Suprapubic skin (tissue), 4 donors: Measurements from ENCODE around the gene EXOC2. TPM values are rescaled to one million over a fixed set of nuclear protein-coding genes. Genes with fewer than 3 reads are reported as not detected.

Experiments
- DNase-seq, 2 donors: peaks; one replicate each; pipeline ENCODE4 v3.0.0-alpha.2; 2019; ENCODE audit warnings: low spot score in 2 of 2
- H3K27ac ChIP-seq: fragments of 200-600 bp; sonication (generic); one replicate; pipeline ENCODE4 v1.5.1; 2019
- H3K27me3 ChIP-seq: fragments of 200-600 bp; sonication (generic); one replicate; pipeline ENCODE4 v1.5.1; 2019
- H3K36me3 ChIP-seq: fragments of 200-600 bp; sonication (generic); one replicate; pipeline ENCODE4 v1.5.1; 2019
- H3K4me1 ChIP-seq: fragments of 200-600 bp; sonication (generic); one replicate; pipeline ENCODE4 v1.5.1; 2019
- H3K4me3 ChIP-seq: fragments of 200-600 bp; sonication (generic); one replicate; pipeline ENCODE4 v1.5.1; 2019; ENCODE audit warnings: mild to moderate bottlenecking
- H3K9me3 ChIP-seq: fragments of 200-600 bp; sonication (generic); one replicate; pipeline ENCODE4 v1.5.1; 2019
- EP300 ChIP-seq: sonication (generic); formaldehyde crosslinking; IDR thresholded peaks from one replicate; pipeline ENCODE4 v1.6.1; 2017; ENCODE audit warnings: antibody characterized with exemption
- POLR2A ChIP-seq, 2 donors: fragments of 450-650 bp; IDR thresholded peaks; one replicate each; pipeline ENCODE4 v1.6.1; 2017; ENCODE audit warnings: antibody characterized with exemption in 2 of 2, mild to moderate bottlenecking in 2 of 2, moderate library complexity in 2 of 2
- POLR2AphosphoS5 ChIP-seq, 3 donors: sonication (generic); formaldehyde crosslinking; IDR thresholded peaks; one replicate each; pipeline ENCODE4 v1.6.1; 2017; ENCODE audit warnings: antibody characterized with exemption in 3 of 3
- WGBS: methylation state at CpG from one replicate; pipeline ENCODE4 v1.1.5; 2018; 5-methylcytosine and 5-hydroxymethylcytosine counted together
- total RNA-seq, 4 donors: library from RNA; depleted of rRNA; stranded (reverse); fragments of >200 nt; gene quantifications; one replicate each; pipeline ENCODE4 v1.1.0, GENCODE V29; 2016
- TF ChIP-seq, protein P1 (sequence below), 2 donors: fragments of 200-600 bp in 1 of 2; fragments of 450-650 bp in 1 of 2; sonication (generic) in 1 of 2; IDR thresholded peaks; one replicate each; pipeline ENCODE4 v1.5.1; 2016 to 2019; ENCODE audit warnings: antibody characterized with exemption in 2 of 2, mild to moderate bottlenecking in 1 of 2, moderate library complexity in 1 of 2

The EXOC2 gene
- total RNA-seq, 4 donors from 2014 or later = 17.7 to 28.1 (median 20.3) TPM

DNA sequence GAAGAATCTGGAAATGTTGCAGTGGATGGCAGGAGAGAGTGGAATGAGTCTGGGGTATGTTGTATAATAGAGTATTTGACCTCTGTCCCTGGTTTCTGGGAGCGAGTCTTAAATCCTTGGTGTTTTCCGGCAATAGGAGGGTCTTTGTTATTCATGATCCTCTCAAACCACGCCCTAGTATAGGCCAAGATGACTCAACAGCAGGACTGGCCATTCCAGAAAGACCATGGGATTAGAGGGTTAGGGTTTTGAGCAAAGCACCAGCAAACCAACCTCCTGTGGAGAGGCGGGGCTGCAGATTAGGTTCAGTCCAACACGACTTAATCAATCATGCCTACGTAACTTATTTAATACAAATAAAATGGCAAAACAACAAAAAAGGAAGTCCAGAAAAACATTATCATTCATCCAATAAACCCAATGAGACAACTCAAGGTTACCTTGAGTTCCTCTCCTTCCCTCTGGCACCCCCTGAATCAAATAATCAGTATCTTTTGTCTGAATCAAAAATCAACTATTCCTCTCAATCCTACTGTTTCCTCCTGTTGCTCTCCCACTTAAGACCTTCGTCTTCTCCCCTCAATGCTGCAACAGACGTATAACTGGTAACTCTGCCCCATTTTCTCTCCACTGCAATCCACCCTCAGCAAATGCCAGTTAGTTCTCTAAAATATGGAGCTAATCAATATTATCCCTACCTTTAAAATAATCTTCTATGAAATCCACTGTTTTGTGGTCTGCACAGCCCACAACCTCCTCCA lies 51.5 kb downstream of the EXOC2 start:
- WGBS = 97% methylated on average over 8 of the region's 8 CpGs
- H3K4me3 ChIP-seq = no peak overlapping the region
- no peak overlapping the region for H3K27ac ChIP-seq

DNA sequence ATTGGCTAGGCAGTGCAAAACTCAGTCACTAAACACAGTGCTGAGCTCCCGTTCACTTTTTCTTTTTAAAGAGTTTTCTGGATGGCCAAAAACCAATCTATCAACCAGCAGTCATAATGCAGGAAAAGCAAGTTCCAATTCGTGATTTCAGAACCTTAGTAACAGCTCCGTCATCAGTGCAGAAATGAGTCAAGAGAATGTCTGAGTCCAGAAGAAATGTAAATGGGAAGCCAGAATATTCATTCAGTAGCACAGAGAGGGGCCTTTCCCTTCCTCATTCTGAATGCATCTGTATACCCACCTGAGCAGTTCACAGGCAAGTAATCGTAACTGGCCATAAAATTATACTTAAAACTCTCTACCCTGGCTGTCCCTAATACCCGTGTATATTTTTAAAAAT lies 56.5 kb downstream of the EXOC2 start:
- Histone ChIP-seq H3K36me3 (peaks cover 13% of the 10 kb centered on the region), H3K9me3 (no peaks in the 10 kb centered on the region), H3K27me3 (no peaks in the 10 kb centered on the region), H3K4me3 (no peak overlapping the region), H3K4me1 (no peaks in the 10 kb centered on the region), H3K27ac (no peak overlapping the region)
- 70% methylated on average over 5 of the region's 5 CpGs for WGBS
- DNase-seq = no peak
- TF ChIP-seq, protein P1, sequence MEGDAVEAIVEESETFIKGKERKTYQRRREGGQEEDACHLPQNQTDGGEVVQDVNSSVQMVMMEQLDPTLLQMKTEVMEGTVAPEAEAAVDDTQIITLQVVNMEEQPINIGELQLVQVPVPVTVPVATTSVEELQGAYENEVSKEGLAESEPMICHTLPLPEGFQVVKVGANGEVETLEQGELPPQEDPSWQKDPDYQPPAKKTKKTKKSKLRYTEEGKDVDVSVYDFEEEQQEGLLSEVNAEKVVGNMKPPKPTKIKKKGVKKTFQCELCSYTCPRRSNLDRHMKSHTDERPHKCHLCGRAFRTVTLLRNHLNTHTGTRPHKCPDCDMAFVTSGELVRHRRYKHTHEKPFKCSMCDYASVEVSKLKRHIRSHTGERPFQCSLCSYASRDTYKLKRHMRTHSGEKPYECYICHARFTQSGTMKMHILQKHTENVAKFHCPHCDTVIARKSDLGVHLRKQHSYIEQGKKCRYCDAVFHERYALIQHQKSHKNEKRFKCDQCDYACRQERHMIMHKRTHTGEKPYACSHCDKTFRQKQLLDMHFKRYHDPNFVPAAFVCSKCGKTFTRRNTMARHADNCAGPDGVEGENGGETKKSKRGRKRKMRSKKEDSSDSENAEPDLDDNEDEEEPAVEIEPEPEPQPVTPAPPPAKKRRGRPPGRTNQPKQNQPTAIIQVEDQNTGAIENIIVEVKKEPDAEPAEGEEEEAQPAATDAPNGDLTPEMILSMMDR (IDR thresholded peaks at IDR 0.05) = no peak
- TF ChIP-seq POLR2AphosphoS5 (IDR thresholded peaks at IDR 0.05) = no peak
- TF ChIP-seq POLR2A (IDR thresholded peaks at IDR 0.05) = no peak
- TF ChIP-seq EP300 = no peak

More for the DNA sequence above, 51.5 kb downstream of the EXOC2 start:
- H3K4me1 ChIP-seq = no peaks in the 10 kb centered on the region
- H3K36me3 ChIP-seq = peaks cover 6% of the 10 kb centered on the region
- no peak for TF ChIP-seq POLR2A (IDR thresholded peaks at IDR 0.05)
- no peak for TF ChIP-seq POLR2AphosphoS5 (IDR thresholded peaks at IDR 0.05)
- TF ChIP-seq, protein P1 (IDR thresholded peaks at IDR 0.05) = no peak
- TF ChIP-seq EP300 = no peak
- no peaks in the 10 kb centered on the region for H3K9me3 ChIP-seq
- no peaks in the 10 kb centered on the region for H3K27me3 ChIP-seq
- DNase-seq = no peak

DNA sequence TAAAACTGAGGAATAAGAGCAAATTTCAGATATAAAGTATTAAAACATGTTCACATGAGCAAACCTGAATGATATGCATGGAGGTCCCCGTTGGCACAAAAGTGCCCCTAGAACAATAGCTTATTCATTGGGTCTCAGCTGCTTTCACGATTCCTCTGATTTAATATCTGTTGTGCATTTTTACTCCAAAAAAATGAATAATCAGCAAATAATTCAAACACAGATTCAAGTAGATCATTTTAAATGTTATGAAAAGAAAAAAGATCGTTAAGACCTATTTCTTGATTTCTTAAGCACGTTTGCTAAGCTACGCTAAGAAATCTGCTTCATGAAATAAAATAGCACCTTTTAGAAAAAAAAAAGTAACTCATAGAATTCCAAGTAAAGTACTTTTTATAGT lies 57.7 kb downstream of the EXOC2 start:
- 90% methylated on average over 5 of the region's 5 CpGs for WGBS
- no peak for DNase-seq
- H3K9me3 ChIP-seq = no peaks in the 10 kb centered on the region
- TF ChIP-seq POLR2A (IDR thresholded peaks at IDR 0.05) = no peak
- TF ChIP-seq, protein P1 (IDR thresholded peaks at IDR 0.05) = no peak
- TF ChIP-seq EP300 = no peak
- TF ChIP-seq POLR2AphosphoS5 (IDR thresholded peaks at IDR 0.05) = no peak
- no peaks in the 10 kb centered on the region for H3K27me3 ChIP-seq
- peaks cover 13% of the 10 kb centered on the region for H3K36me3 ChIP-seq
- no peaks in the 10 kb centered on the region for H3K4me1 ChIP-seq
- no peak overlapping the region for H3K4me3 ChIP-seq
- no peak overlapping the region for H3K27ac ChIP-seq

DNA sequence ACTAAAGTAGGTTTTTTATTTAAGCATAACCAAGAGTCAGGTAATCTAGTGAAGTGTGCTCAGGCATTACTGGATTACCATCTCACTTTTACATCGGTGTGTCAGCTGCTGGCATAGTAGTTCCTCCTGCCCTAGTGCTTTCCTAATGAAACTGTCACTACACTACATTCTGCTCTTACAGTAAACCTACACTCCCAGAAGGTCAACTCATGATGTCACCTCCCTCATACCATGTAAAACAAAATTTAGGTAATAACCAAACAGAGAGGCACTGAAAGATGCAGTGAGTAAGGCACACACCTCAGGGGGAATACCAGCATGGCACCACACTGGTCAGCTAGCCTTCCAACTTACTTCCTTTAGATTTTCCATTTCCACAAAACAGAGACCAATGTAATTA lies 59.3 kb downstream of the EXOC2 start:
- Histone ChIP-seq H3K4me1 (no peaks in the 10 kb centered on the region), H3K4me3 (no peak overlapping the region), H3K36me3 (peaks cover 13% of the 10 kb centered on the region), H3K27ac (no peak overlapping the region), H3K9me3 (no peaks in the 10 kb centered on the region), H3K27me3 (no peaks in the 10 kb centered on the region)
- no peak for TF ChIP-seq EP300
- TF ChIP-seq, protein P1 (IDR thresholded peaks at IDR 0.05) = no peak
- no peak for TF ChIP-seq POLR2A (IDR thresholded peaks at IDR 0.05)
- 90% methylated on average over 1 of the region's 1 CpG for WGBS
- no peak for DNase-seq

DNA sequence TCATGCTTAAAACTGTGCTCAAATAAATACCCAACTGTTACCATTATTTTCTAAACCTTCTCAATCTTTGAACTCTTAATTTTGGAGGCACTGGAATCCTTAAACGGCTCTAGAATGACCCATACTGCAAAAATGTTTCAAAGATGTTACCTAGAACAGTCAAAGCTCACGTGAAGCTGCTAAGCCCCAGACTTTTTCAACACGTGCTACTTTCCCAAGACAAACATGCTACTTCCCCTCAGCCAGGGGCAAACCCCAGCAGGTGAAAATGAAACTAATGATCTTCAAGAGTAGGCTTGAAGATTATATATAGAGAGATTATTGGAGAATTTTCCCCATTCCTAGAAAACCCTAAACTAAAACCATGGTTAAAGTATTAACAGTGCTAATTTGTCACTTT lies 64.2 kb downstream of the EXOC2 start:
- TF ChIP-seq POLR2A (IDR thresholded peaks at IDR 0.05) (no peak), POLR2AphosphoS5 (IDR thresholded peaks at IDR 0.05) (no peak), EP300 (no peak)
- TF ChIP-seq, protein P1 (IDR thresholded peaks at IDR 0.05) = no peak
- Histone ChIP-seq H3K27ac (no peak overlapping the region), H3K4me1 (no peaks in the 10 kb centered on the region), H3K4me3 (no peak overlapping the region), H3K36me3 (peaks cover 2% of the 10 kb centered on the region), H3K27me3 (no peaks in the 10 kb centered on the region), H3K9me3 (no peaks in the 10 kb centered on the region)
- no peak for DNase-seq
- 86% methylated on average over 3 of the region's 3 CpGs for WGBS
